ENCODE data around the gene CALHM6.
"Not testable (repeated sequence)": the region's sequence is repeated elsewhere in the genome, so short reads cannot be mapped to it uniquely, and the experiment has no call there.

The CALHM6 gene

GRCh38 chr6:116482780-116483179 lies 21.6 kb downstream of the CALHM6 start:
- DNase-seq: no peak

DNA sequence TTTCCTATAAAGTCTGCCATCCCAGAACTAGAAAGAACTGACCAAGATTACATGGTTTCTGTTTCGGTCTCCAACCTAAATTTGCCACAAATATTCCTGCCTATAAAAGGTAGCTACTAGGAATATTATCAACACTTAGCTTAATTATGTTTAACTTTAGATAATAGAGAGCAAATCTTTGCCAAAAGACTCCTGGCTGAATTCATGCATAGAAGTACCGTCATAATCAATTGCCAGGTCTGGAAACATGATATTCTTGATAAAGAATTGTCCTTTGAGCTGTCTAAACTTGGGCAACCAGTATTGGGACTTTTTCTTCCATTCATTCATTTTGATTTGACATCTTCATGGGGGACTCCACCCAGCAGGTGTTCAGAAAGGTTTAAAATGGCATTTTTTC lies 22.4 kb downstream of the CALHM6 start:
- no peak for DNase-seq

DNA sequence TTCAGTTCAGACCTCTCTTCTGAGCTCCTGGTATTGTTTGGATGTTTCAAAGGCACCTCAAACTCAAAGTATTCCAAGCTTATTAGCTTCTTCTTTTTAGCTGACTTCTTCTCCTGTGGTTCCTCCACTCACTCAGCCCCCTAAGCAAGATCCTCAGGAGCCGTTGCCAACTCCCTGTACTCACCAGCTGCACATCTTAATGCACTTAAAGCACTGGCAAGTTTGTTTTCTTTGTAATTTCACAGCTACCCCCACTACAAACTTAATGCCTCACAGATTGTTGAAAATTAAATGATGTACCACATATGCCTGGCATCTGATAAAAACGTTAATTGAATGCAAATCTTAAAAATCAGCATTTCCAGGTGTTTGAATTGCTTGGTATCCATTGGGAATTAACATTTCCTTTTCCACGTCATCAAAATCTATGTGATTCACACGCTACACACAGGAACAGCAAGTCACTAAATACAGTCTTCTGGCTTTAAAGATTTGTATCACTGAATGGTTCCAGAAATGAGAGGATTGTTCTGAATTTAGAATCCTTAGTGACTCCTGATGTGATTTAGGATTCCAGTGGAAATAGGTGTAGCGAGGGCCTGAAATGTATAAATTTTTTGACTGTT lies 24.5 kb downstream of the CALHM6 start:
- no peak for DNase-seq

DNA sequence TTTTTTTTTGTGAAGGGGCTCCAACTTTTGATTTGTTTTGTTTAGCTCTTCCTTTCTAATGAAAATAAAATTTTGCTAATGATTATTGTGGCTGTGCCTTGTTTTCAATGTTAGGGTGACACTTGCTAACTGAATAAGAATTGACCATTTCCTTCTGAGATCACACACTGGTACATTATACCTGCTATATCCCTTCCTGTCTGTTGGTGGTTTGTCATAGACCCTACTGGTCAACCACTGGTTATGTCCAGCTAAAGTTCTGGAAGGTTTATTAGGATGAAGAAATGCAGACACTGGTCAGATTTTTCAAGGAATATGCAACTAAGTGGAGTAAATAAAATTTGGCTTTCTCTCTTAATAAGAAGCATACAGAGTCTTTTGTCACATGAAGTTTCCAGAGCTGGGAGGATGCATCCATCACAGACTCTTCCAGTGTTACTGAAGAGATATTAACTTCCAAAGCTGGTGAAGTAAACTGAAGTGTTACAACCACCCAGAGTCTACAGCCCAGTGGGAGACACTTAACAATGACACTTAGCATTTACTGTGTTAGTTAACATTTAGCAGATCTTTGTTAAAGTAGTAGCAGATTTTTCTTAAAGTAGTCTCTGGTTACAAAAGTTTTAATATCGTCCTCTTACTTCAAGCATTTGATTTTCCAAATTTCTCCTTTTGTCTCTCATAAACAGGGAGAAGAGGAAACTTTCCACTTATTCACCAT lies 30.6 kb downstream of the CALHM6 start:
- no peak for DNase-seq

DNA sequence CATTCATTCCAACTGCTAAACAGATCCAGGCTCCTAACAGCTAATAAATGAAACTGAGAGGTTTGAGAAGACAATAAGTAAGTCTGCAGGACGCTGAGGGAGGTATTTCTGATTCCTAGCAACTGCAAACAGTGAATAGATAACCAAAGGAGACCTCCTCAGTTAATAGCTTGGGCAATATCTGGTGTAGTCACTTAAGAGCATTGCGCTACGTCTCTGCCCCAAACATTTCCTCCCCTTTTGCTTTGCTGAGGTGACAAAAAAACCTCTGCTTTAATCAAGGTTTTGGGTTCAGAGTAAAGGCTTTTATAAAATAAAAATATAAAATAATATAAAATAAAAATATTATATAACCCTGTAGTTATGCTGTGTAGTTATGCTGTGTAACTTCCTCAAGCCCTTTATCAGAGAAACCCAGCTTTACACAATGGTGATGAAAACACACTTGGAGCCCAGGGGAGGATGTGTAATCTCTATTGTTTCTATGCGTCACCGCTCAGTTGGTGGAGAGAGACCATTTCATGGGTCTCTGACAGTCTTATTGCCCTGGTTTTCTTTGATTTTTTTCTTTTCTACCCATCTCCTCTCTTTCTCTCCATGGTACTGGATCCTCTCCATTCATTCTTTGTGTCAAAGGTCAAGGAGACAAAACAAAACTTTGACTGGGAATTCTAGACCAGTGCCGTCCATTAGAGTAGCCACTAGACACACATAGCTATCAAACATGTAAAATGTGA lies 31.3 kb downstream of the CALHM6 start:
- no peak for DNase-seq

GRCh38 chr6:116495161-116495560 lies 34.0 kb downstream of the CALHM6 start:
- not testable (repeated sequence) for DNase-seq

DNA sequence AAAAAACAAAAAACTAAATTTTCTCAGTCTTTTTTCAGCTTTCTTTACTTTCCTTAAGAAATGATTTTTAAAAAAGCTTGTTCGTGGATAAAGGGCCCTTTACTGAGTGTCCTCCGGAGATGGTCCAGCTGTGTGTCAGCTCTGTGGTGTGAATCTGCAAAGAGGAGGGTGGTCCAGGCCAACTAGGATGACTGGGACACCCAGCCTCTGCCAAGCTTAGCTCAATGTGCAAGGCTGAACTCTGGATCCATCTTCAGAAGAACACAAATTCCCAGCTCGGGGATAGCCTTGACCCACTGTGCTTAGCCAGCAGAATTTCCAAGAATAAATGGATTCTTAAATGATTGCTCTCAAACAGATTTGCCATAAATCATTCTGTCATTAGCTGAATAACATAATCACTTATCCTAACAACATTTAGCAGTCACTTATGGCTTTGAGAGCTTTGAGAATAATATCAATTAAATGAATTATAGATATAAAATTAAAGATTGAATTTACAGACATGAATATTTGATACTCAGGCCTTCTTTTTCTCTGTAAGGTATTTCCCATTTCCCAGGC lies 36.0 kb downstream of the CALHM6 start:
- DNase-seq: no peak

DNA sequence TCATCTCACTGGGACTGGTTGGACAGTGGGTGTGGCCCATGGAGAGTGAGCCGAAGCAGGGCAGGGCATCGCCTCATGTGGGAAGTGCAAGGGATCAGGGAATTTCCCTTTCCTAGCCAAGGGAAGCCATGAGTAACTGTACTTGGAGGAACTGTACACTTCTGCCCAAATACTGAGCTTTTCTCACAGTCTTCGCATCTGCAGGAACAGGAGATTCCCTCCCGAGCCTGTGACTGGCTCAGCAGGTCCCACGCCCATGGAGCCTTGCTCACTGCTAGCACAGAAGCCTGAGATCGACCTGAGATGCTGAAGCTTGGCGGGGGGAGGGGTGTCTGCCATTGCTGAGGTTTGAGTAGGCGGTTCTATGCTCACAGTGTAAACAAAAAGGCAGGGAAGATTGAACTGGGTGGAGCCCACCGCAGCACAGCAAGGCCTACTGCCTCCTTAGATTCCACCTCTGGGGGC lies 39.8 kb downstream of the CALHM6 start:
- no peak for DNase-seq

DNA sequence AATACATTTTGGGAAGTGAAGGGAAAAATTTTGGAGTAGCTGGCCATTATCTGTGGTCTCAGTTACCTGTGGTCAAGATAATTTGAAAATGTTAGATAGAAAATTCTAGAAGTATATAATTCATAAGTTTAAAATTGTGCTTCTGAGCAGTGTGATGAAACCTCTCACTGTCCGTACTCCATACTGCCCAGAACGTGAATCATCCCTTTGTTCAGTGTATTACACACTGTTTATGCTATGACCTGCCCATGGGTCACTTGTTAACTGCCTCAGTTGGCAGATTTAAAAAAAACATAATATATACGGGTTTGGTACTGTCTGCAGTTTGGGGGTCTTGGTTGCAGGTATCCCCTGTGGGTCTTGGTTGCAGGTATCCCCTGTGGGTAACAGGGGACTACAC lies 46.1 kb downstream of the CALHM6 start:
- DNase-seq: no peak

DNA sequence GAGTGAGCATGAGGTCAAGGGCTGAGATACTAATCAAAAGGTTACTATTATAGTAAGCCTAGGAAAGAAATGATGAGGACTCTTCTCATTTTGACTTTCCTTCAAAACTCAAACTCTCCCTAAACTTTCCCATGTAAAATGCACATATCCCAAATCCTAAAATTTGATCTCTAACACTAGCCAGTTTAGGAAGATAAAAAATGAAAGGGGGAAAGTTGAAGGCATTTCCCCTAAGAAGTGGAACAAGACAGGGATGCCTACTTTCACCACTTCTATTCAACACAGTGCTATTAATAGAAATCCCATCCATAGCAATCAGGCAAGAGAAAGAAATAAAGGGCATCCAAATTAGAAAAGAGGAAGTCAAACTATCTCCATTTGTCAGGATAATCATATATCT lies 47.4 kb downstream of the CALHM6 start:
- DNase-seq: no peak

- no peak for DNase-seq
Measured at GRCh38 chr6:116511424-116512110, 50.4 kb downstream of the CALHM6 start, which contains the start of gene CALHM5. Gene CALHM5 (plus strand): TSS chr6:116511639. CDS start chr6:116511697, 58 bp downstream.

DNA sequence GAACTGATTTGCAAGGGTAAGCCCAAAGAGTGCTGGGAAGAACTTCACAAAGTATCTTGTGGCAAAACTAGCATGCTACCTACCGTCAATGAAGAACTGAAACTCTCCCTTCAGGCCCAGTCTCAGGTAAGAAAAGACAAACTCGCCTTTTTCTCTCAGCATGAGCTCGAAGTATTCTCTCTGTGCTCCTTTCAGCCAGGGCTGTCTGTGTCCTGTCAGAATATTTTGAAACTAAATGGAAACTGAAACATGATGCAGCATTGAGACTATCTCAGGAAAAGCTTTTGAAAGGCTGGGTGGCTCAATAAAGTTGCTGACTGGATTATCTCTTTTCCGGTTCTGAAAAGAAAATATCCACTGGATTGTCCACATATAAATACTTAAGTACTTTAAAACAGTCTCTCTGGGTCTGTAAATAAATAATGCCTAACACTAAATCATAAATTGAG lies 51.0 kb downstream of the CALHM6 start:
- no peak for DNase-seq

DNA sequence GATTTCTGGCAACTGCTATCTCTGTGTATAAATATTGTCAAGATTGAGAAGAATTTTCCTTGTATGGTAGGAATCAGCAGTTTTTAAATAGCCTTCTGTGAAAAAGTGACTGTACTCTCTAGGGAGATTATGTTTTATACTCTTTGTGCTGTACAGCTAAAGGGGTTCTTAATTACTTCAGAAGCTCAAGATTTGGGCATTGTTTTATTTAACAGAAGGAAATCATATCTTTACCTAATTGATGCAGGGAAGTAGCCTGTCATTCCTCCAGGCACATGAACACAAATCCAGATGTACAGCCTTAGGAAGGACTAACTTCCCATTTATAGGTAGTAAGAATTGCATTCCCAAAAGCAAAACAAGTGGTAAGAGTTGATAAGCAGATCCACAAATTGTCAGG lies 51.6 kb downstream of the CALHM6 start:
- DNase-seq: no peak
